ENCODE results near the gene FSTL4.

The FSTL4 gene

DNA sequence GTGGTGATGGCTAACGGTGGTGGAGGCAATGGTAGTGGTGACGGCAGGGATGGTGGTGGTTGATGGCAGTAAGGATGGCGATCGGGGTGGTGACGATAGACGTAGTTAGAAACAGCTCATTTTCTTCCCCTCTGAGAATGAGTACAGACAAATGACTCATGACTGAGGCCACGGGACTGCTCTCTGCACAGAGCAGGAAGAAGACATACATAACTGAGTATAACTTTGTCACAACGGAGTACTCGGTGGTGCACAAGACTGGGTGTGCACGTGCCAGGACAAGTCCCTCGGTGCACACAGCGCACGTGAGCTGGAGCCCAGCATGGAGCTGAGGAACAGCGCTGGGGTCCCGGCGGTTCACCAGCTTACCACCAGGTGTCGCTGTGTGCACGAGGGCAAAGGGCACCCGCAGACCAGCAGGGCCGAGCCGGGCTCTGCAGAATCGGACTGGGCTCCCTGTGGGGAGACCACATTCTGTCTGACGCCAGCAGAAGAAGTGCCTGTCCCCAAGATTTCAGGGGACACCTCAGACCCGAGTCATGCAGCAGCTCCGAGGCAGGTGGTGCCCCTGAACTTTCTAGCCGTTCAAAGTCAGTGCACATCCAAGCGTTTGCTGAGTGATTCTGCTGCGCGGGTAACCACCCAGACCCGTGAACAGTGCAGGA is 188.6 kb downstream of the FSTL4 start:
- DNase-seq: no peak

GRCh38 chr5:133423011-133423617 is 189.2 kb downstream of the FSTL4 start:
- DNase-seq: no peak

DNA sequence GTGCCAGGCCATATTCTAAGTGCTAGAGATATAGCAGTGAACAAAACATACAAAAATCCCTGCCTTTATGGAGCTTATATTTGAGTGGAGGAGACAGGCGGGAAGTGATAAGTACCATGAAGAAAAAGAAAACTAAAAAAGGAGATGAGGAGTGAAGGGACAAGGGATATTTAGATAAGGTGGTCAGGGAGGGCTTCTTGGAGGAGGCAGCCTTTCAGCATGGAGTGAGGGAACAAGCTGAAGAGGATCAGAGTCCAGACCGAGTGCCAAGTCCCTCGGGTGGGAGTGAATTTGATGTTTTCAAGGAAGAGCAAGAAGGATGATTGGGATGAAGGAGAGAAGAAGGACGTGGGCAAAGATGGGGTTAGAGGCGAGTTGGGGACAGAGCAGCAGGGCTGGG is 190.5 kb downstream of the FSTL4 start:
- DNase-seq: no peak

DNA sequence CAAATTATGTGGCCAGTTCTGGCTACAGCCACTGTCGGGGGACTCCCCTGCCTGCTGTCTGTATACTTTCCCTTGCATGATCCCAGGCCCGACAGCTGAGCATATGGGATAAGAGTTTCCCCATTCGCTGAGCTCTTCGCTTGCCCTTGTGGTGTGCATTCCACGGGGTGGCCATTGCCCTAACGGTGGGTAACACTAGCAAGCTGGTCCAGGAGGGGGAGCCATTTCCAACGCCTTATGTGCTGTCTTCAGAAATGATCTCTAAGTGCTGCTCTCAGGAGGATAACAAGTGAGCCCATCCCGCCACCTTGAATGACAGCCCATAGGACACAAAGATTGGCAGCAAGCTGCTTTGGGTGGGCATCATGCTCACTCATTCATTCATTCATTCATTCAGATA is 190.9 kb downstream of the FSTL4 start:
- DNase-seq: no peak

DNA sequence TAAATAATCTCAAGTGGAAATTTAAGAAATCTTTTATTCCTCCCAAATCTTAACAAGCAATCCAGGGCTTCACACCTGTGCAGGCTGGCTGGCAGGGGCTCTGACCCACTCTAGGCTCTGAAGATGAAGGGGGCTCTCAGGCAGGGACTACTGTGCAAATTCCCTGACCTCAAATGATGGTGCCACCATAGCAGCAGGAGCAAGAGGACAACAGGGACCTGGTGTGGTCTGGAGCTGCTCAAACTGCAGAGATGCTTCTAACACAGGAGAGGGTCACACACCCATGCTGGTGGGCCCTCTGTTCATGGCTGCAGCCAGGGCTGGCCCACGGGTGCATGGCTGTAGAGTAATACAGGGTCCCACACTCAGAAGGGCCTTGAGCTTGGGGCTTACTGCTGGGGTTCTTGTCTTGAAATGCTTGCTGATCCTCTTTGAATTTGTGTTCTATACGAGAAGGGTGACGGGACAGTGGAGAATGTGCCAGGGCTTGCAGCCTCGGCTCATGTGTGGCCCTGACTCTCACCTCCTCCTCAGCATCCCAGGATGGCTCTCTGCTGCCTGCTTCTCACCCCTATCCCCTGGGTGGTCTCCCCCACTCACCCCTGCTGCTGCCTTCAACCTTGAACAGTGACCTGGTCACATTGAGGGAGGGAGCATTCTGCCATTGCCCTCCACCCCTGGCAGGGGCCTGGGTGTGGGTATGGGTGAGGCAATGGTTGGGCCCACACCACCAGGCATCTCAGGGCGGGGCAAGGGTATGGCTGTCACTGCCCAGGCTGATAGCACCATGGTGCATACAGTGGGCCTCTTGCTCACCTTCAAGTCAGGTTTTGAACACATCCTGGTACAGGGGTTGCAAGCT is 191.7 kb downstream of the FSTL4 start:
- no peak for DNase-seq

DNA sequence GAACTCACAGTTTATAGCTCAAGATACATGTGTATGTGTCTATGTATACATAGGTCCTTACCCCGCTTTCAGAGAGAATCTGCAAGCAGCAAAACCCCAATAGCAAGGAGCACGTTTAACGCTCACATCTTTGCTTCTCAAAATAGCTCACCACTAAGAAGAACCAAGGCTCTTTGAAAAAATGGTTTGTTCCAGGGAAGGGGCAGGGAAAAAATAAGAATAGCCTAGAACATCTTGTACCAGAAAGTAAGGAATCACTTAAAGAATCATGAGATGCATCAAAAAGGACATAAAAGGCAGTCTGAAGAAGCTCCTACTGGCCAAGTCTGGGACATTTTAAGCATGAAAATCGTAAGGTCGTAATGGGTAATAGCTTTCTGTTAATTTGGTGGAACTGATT is 196.4 kb downstream of the FSTL4 start:
- no peak for DNase-seq

GRCh38 chr5:133415506-133415905 is 196.8 kb downstream of the FSTL4 start:
- DNase-seq: no peak

DNA sequence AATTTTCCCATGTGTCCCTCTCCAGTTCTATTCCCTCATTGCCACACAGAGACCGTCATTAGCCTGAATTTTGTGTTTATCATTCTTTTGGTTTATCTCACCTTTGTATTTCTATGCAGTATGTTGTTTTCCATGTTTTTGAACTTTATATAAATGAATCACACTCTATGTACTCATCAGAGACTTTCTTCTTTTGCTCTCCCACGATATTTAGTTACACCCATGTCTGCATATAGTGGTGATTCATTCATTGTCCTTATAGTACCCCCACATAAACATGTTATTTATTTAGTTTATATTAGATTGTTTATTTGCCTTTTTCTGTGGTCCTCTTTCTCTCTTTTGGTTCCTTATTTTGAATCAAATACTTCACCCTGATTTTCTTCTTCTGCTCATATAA is 199.7 kb downstream of the FSTL4 start:
- no peak for DNase-seq

- no peak for DNase-seq
Measured at GRCh38 chr5:133410335-133410828, 202.0 kb downstream of the FSTL4 start.

DNA sequence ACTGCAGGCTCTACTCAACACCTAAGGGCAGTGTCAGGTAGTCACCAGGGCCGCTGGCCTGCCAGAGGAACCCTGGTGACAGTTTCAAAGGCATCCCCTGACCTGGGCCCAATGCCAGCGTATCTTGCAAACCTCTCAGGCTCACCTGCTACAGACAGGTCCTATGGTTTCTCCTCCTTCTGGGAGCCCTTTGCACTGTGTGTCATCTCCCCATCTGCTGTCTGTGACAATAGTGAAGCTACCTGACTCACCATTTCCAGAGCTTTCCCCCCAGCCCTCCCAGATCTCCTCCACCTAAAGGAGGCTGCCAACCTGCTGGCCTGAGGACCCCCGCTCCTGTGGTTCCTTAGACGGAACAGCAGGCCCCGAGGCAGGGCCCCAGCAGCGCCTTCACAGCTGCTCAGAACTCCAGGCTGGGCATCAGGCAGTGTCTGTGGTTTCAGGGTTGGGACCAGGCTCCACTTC is 203.1 kb downstream of the FSTL4 start:
- no peak for DNase-seq

GRCh38 chr5:133408322-133408721 is 204.0 kb downstream of the FSTL4 start:
- DNase-seq: no peak

- DNase-seq: no peak
Measured at GRCh38 chr5:133406977-133407632, 205.2 kb downstream of the FSTL4 start.

- DNase-seq: no peak
Measured at GRCh38 chr5:133406208-133406976, 205.9 kb downstream of the FSTL4 start.

DNA sequence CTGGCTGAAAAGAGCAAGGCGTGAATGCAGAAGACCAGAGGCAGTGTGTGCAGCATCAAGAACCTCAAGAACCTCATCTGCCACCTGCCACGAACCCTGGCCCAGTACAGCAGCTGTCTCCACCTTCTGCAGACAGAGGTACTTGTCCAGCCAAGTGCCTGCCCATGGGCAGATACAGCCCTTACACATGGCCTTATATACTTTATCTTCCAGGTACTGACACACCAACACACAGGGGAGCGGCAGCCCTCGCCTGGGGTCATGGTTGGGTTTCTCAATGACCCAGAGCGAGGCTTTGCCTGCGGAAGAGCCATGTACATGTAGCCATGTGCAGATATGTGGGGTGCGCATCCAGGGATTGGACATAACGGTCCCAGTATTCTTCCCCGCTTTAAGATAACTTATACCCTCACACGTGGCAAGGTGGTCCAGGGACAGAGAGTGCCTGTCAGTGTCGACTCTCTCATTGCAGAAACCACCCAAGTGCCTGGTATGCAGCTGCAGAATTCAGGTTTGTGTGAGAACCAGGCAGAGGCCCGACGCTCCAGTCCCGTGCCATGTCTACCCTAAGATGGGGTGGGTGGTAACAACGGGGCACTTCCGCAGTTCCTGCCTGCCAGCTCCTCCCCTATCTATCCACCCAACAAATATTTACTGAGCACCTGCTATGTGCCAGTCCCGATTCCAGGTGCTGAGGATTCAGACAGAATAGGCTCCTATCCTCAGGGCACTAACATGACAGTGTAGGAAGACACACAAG is 206.9 kb downstream of the FSTL4 start:
- no peak for DNase-seq

- no peak for DNase-seq
Measured at GRCh38 chr5:133404724-133405123, 207.6 kb downstream of the FSTL4 start.

GRCh38 chr5:133403741-133404364 is 208.5 kb downstream of the FSTL4 start:
- no peak for DNase-seq

- DNase-seq: no peak
Measured at GRCh38 chr5:133402775-133403174, 209.6 kb downstream of the FSTL4 start.

- no peak for DNase-seq
Measured at GRCh38 chr5:133401731-133402347, 210.5 kb downstream of the FSTL4 start.

GRCh38 chr5:133400831-133401351 is 211.4 kb downstream of the FSTL4 start:
- DNase-seq: no peak

- no peak for DNase-seq
Measured at GRCh38 chr5:133400120-133400519, 212.2 kb downstream of the FSTL4 start.

All from NCI-H1436 treated with DMSO at 0.1 percent for 48 hours (cell line).